Measurements from ENCODE around the gene TAS2R3.

TAS2R3 gene

GRCh38 chr7:141788296-141788695, 24.4 kb downstream of the TAS2R3 start:
- DNase-seq = no peak

GRCh38 chr7:141789917-141790316, 26.0 kb downstream of the TAS2R3 start, which contains the start of gene TAS2R5:
TAS2R5 (plus strand) TSS chr7:141790217; CDS start chr7:141790362, 145 bp downstream.
- DNase-seq = no peak

DNA sequence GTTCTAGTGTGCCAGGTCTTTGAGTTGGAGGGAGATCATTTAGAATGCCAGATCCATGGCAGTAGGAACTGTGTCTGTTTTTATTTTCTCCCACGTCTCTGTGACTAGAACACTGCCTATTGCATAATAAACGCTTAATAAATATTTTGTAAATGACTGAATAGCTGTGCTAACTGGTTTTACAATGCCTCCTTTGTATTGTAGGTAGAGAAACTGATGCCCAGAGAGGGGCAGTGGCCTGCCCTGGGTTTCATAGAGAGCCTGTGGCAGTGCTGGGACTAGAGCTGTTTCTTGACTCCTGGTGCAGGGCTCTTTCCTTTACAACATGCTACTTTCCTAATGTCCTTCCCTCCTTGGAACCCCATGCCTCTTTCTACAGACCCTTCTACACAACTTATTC, 28.6 kb downstream of the TAS2R3 start:
- DNase-seq = no peak
